Prostate gland (tissue), 2 donors: Measurements from ENCODE around the gene CPED1.

ENCODE experiments used
- CTCF ChIP-seq, 4 experiments: fragments of 200-600 bp in 2 of 4; fragments of 450-650 bp in 2 of 4; sonication (generic) in 2 of 4; IDR thresholded peaks; 1 replicate in 3 of 4; 2 replicates in 1 of 4; pipeline ENCODE4 v1.5.1; 2016 to 2019; ENCODE audit warnings: antibody characterized with exemption in 4 of 4, mild to moderate bottlenecking in 2 of 4, moderate library complexity in 2 of 4
- POLR2A ChIP-seq: fragments of 450-650 bp; IDR thresholded peaks from one replicate; pipeline ENCODE4 v1.6.1; 2016; ENCODE audit warnings: antibody characterized with exemption, mild to moderate bottlenecking

DNA sequence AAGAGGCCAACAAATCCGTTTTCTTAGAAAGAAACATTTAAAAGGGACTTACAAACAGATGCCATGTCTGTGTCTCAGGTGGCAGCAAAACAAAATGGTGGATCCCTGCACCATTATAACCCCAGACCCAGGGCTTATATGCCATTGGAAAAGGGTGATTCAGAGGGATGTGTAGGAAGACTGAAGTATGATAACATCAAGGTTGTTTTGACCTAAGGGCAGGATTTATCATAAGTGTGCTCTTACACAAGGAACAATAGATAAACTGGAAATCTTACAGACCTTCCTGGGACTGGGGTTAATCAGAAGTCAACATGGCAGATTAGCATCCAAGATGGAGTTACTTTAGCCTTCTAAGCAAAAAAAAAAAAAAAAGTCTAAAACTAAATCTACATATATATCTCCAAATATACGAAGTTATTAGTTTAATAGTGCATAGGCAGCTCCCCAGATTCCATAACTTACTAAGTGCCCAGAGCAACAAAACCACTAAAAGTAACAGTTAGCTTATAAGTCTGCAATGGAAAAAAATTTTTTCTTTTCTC, 306.0 kb downstream of the CPED1 start:
- TF ChIP-seq CTCF (IDR thresholded peaks at IDR 0.05) (no peak), POLR2A (no peak)
